ENCODE results near the gene GNA14. TPM values are rescaled to one million over a fixed set of nuclear protein-coding genes. Genes with fewer than 3 reads are reported as not detected.
"Not testable (repeated sequence)": the region's sequence is repeated elsewhere in the genome, so short reads cannot be mapped to it uniquely, and the experiment has no call there.

GNA14 gene
- total RNA-seq, 4 donors from 2014 or later: 3.9 to 12.4 (median 8.9) TPM

GRCh38 chr9:77450085-77450475 lies 198.0 kb downstream of the GNA14 start:
- no peaks in the 10 kb centered on the region for H3K27me3 ChIP-seq
- H3K4me3 ChIP-seq: no peak overlapping the region
- H3K9me3 ChIP-seq: peaks cover 0 to 3% (median 0%) of the 10 kb centered on the region in 4 donors
- H3K4me1 ChIP-seq: no peaks in the 10 kb centered on the region
- DNase-seq: no peak
- no peak overlapping the region for H3K27ac ChIP-seq
- TF ChIP-seq CTCF (IDR thresholded peaks at IDR 0.05) (no peak), POLR2A (IDR thresholded peaks at IDR 0.05) (no peak)
- H3K36me3 ChIP-seq: no peaks in the 10 kb centered on the region

GRCh38 chr9:77449240-77450084 lies 198.7 kb downstream of the GNA14 start:
- TF ChIP-seq CTCF (IDR thresholded peaks at IDR 0.05): no peak
- TF ChIP-seq POLR2A (IDR thresholded peaks at IDR 0.05): no peak
- Histone ChIP-seq H3K4me1 (no peaks in the 10 kb centered on the region), H3K9me3 (peaks cover 0 to 3% (median 0%) of the 10 kb centered on the region in 4 donors), H3K27me3 (no peaks in the 10 kb centered on the region), H3K27ac (no peak overlapping the region), H3K4me3 (no peak overlapping the region), H3K36me3 (no peaks in the 10 kb centered on the region)
- DNase-seq: no peak

- DNase-seq: no peak
- no peaks in the 10 kb centered on the region for H3K36me3 ChIP-seq
- peaks cover 0 to 3% (median 0%) of the 10 kb centered on the region in 4 donors for H3K9me3 ChIP-seq
- no peaks in the 10 kb centered on the region for H3K27me3 ChIP-seq
- H3K4me3 ChIP-seq: no peak overlapping the region
- no peak for TF ChIP-seq CTCF (IDR thresholded peaks at IDR 0.05)
- TF ChIP-seq POLR2A (IDR thresholded peaks at IDR 0.05): no peak
- no peak overlapping the region for H3K27ac ChIP-seq
- H3K4me1 ChIP-seq: no peaks in the 10 kb centered on the region
These were observed 200.5 kb downstream of the GNA14 start for GRCh38 chr9:77447646-77448045.

- H3K36me3 ChIP-seq: no peaks in the 10 kb centered on the region
- no peaks in the 10 kb centered on the region for H3K27me3 ChIP-seq
- H3K9me3 ChIP-seq: no peaks in the 10 kb centered on the region
- H3K27ac ChIP-seq: no peak overlapping the region
- H3K4me1 ChIP-seq: no peaks in the 10 kb centered on the region
- no peak overlapping the region for H3K4me3 ChIP-seq
- DNase-seq: no peak
- TF ChIP-seq CTCF (IDR thresholded peaks at IDR 0.05) (no peak), POLR2A (IDR thresholded peaks at IDR 0.05) (no peak)
These were observed 205.7 kb downstream of the GNA14 start for GRCh38 chr9:77442436-77442835.

DNA sequence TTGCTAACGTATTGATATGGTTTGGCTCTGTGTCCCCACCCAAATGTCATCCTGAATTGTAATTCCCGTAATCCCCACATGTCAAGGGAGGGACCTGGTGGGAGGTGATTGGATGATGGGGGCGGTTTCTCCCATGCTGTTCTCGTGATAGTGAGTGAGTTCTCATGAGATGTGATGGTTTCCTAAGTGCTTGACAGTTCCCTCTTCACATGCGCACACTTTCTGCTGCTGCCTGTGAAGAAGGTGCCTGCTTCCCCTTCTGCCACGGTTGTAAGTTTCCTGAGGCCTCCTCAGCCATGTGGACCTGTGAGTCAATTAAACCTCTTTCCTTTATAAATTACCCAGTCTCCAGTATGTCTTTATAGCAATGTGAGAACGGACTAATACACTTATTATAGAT lies 207.0 kb downstream of the GNA14 start:
- DNase-seq, H3K27ac ChIP-seq: not testable (repeated sequence)

GRCh38 chr9:77440057-77440456 lies 208.1 kb downstream of the GNA14 start:
- no peak overlapping the region for H3K4me3 ChIP-seq
- H3K36me3 ChIP-seq: no peaks in the 10 kb centered on the region
- TF ChIP-seq CTCF (IDR thresholded peaks at IDR 0.05) (no peak), POLR2A (IDR thresholded peaks at IDR 0.05) (no peak)
- DNase-seq: no peak
- no peaks in the 10 kb centered on the region for H3K9me3 ChIP-seq
- H3K4me1 ChIP-seq: no peaks in the 10 kb centered on the region
- H3K27ac ChIP-seq: no peak overlapping the region
- no peaks in the 10 kb centered on the region for H3K27me3 ChIP-seq

More for the DNA sequence above, 207.0 kb downstream of the GNA14 start:
- not testable (repeated sequence) for H3K27me3 ChIP-seq, H3K4me1 ChIP-seq, H3K4me3 ChIP-seq, H3K9me3 ChIP-seq, H3K36me3 ChIP-seq

All from Peyer's patch (tissue), 4 donors.